Neural progenitor cell (in vitro differentiated cells): ENCODE measurements around the gene GREM1.

ENCODE experiments used
- CTCF ChIP-seq: fragments of 200-600 bp; sonication (generic); IDR thresholded peaks from 2 replicates; pipeline ENCODE4 v1.5.1; 2017; ENCODE audit warnings: antibody characterized with exemption, mild to moderate bottlenecking
- EZH2 ChIP-seq: fragments of 200-600 bp; sonication (generic); IDR thresholded peaks from 2 replicates; pipeline ENCODE4 v1.6.1; 2017; ENCODE audit warnings: antibody characterized with exemption, mild to moderate bottlenecking, moderate library complexity
- EZH2phosphoT487 ChIP-seq: fragments of 200-600 bp; sonication (generic); IDR thresholded peaks from 2 replicates; pipeline ENCODE4 v1.6.1; 2017; ENCODE audit warnings: antibody characterized with exemption

DNA sequence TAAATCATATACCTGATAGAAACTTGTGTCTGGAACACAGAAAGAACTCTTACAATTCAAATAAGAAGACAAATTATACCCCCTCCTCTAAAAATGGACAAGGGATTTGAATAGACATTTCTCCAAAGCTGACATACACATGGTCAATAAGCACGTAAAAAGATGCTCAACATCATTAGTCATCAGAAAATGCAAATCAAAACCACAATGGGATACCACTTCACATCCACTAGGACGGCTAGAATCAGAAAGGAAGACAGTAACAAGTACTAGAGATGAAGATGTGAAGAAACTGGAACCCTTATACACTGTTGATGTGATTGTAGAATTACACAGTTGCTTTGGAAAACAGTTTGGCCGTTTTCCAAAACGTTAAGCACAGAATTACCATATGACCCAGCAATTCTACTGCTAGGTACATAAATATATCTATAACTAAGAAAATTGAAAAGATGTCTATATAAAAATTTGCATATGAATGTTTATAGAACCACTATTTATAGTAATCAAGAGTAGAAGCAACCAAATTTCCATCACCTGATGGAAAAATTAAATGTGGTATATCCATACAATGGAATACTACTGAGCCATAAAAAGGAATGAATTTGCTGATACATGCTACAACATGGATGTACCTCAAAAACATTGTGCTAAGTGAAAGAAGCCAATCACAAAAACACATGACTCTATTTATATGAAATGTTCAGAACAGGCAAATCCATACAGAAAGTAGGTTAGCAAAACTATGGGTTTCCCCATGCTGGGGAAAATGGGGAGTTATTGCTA, 60.8 kb downstream of the GREM1 start:
- TF ChIP-seq EZH2 (no peak), EZH2phosphoT487 (no peak), CTCF (no peak)
